GM18951 (cell line): ENCODE data around the gene CMYA5.
"Not testable (repeated sequence)": the region's sequence is repeated elsewhere in the genome, so short reads cannot be mapped to it uniquely, and the experiment has no call there.

Experiments used
- POLR2A ChIP-seq: IDR thresholded peaks from 4 replicates; pipeline ENCODE4 v1.6.1; 2011; ENCODE audit warnings: mild to moderate bottlenecking; ENCODE audit not compliant: insufficient read length, insufficient read depth; ENCODE audit errors: extremely low read depth
- in situ Hi-C: fragments of 300-500 bp; cut with MboI; formaldehyde crosslinking; loops from one replicate; pipeline ENCODE4 v1.12.0; 2022; ENCODE audit warnings: low sequenced_read_pairs, mixed read lengths, inconsistent platforms; ENCODE audit not compliant: unreplicated experiment

CMYA5 gene

GRCh38 chr5:79691007-79691406 lies 1.4 kb downstream of the CMYA5 start:
- in situ Hi-C loops = no loop called here
- no peak for TF ChIP-seq POLR2A

DNA sequence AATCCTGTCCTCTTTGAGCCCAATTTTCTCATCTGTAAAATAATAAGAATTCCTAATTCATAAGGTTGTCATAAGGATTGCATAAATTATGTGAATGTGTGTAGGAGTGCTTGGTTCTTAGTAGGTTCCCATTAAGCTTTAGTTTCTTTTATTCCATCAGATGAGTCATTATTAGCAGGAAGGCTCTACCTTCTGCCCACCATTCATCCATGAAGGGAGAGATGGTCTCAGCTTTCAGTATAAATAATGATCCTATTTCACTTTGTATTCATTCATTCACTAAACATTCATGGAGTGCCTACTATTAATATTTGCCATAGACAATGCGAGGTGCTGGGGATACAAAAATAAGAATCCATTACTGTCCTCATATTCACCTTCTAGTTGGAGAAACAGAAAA lies 3.0 kb downstream of the CMYA5 start:
- in situ Hi-C loops = no loop called here
- no peak for TF ChIP-seq POLR2A

DNA sequence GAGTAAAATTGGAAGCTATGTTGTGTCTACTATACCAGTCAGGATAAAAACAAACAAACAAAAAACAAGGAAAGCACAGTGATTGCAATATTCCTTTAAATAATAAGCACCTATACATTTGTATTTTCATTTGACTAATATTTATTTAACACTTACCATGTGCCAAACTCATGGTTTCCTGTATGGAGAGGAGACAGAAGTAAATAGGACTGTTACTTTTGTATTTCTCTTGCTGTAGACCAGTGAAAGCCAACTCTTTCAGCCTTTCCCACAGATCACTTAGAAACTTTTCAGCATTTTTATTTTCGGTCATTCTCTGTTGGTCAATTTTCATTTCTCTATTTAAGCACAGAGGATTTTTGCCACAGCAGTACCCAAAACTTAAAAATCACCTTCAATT lies 4.5 kb downstream of the CMYA5 start:
- no peak for TF ChIP-seq POLR2A
- in situ Hi-C loops = no loop called here

DNA sequence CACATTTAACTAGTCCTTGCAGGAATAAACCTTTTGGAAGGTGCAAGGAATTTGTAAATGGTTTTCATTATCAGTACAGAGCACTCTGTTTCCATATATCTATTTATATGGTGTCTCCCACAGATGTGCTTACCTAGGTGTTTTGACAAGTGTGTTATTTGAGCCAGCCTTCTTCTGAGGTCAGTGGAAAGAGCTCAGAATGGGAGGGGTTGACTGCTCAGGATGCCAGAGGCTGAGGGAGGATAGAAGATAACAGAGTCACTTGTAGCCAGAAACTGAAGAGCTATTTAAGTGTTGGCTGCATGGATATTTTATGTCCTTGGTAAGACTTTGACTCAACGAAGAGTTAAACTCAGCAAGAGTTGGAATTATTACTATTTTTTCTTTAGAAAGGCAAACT lies 5.0 kb downstream of the CMYA5 start:
- no peak for TF ChIP-seq POLR2A

DNA sequence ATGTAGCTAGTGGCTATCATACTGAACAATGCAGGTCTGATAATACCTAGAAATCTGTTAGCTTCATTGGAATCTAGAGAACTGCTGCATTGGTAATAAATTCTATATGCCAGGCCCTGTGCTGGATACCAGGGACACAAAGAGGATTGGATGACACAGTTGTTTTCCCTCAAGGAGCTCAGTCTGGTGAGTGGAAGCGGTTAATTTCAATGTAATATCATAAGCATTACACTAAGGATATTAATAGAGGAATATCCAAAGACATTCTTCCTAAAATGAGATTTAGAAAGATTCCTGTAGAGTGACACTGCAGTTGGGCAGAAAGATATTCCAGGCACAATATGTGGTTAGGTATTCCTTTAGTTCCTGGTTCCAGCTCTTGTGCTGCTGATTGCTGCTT lies 5.9 kb downstream of the CMYA5 start:
- in situ Hi-C loops = no loop called here

More for the DNA sequence above, 5.0 kb downstream of the CMYA5 start:
- in situ Hi-C loops = no loop called here

DNA sequence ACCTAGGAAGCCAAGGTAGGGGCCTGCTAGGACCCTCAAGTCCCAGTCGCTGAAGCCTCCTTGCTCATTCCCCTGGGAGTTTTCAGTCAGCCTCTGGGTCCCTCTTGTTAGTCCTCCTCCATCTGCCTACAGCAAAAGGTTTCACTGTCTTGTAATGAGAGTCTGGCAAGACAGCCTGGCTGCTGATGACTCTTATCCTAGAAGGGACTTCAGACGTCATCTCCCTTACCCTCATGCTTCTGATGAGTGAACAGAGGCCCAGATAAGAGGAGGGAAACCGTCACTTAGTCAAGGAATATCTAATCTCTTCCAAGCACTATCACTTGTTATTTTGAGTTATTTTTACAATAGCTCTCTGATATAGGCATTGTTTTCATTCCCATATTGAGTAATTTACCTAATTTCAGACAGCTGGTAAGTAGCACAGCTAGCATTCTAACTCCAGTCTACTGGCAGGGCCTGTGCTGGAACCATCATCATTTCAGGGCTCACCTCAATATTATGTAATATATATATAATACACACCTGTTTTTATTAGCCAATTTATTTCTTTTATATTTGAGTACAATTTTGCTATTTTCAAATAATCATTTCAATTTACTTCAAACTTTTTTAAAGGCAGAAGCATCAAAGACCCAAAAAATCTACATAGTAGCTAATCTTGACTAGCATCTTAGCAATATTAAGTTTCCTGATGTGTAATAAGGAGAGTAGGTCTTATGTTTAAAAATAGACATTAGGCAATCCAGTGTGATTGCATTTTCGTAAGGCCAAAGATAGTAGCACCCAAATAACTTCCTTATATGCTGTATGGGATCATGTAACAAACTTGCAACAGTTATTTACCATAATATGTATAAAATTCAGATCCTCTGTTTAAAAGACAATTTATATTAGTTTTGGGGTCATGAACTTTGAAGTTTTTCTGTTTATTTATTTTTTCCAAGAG lies 7.9 kb downstream of the CMYA5 start:
- TF ChIP-seq POLR2A = no peak
- in situ Hi-C loops = no loop called here

More for the DNA sequence above, 5.9 kb downstream of the CMYA5 start:
- TF ChIP-seq POLR2A = no peak

GRCh38 chr5:79699763-79700400 lies 10.2 kb downstream of the CMYA5 start:
- TF ChIP-seq POLR2A = no peak

DNA sequence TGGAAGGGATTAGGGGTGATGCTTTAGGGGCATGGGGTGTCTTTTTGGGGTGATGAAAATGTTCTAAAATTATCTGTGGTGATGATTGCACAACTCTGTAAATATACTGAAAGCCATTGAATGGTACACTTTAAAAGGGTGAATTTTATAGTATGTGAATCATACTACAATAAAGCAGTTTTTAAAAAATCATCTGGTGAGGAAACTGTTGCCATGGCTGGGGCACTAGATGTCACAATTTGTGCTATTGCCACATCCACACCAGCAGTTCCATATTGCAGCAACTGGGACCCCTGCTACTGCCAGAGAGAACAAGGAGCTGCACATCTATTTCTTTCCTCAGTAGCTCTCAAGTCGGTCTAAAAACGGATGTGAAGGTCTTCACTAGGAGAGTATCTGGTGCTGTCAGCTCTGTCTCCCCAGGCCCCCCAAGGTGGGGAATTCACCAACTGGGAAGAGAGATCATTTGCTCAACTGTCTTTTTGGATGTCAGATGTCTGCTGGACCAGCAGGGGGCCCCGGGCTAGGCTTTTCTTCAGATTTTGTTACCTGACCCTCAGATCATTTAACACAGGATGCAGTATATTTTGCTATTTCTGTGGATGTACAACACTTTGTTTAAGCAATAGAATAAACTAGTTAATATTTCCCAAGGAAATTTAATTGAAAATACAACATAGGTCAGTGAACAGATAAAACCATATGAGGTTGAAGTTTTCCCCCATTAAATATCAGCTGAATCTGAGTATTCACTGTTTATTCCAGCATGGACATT lies 13.2 kb downstream of the CMYA5 start:
- in situ Hi-C loops = no loop called here
- TF ChIP-seq POLR2A = no peak

More at GRCh38 chr5:79699763-79700400, 10.2 kb downstream of the CMYA5 start:
- in situ Hi-C loops = no loop called here

DNA sequence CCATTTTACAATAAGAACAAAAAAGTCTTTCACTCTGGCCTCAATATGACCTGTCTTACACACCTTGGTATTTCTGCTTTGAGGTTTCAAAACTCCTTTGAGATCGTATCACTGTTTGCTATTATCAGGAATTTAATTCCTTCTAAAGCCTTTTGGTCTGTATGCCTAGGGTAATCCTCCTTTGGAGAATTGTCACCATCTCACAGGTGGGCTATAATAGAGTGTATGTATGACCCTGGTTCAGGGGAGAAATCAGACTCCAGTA lies 13.7 kb downstream of the CMYA5 start:
- no peak for TF ChIP-seq POLR2A
- in situ Hi-C loops = no loop called here

- in situ Hi-C loops = no loop called here
Observed at GRCh38 chr5:79704553-79704952, 14.9 kb downstream of the CMYA5 start.

GRCh38 chr5:79705632-79706031 lies 16.0 kb downstream of the CMYA5 start:
- TF ChIP-seq POLR2A = no peak
- in situ Hi-C loops = no loop called here

More at GRCh38 chr5:79704553-79704952, 14.9 kb downstream of the CMYA5 start:
- TF ChIP-seq POLR2A = no peak

- in situ Hi-C loops = not testable (repeated sequence)
Observed at GRCh38 chr5:79706317-79706716, 16.7 kb downstream of the CMYA5 start.

DNA sequence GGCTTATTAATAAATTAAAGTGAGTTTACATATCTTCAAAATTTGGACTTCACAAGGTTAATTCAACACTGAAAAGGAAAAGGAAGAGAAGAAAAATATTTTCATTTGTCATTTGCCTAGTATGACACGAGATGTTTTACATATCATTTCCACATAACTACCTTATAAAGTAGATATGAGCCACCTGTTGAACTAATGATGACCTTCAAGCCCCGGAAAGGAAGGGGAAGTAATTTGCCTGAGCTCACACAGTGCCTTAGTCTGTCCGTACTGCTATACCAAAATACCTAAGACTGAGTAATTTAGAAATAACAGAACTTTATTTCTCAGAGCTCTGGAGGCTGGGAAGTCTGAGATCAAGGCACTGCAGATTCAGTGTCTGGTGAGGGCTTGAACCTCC lies 17.9 kb downstream of the CMYA5 start:
- in situ Hi-C loops = no loop called here
- no peak for TF ChIP-seq POLR2A
